SK-N-SH (cell line): ENCODE results near the gene SPSB3. TPM values are rescaled to one million over a fixed set of nuclear protein-coding genes. Genes with fewer than 3 reads are reported as not detected.

ENCODE experiments used
- CTCF ChIA-PET: fragments of 300-600, 350-600 bp; formaldehyde crosslinking; extraction: SDS; loops from one replicate; lab custom pipeline; 2021; lab: Yijun Ruan, JAX
- POLR2A ChIA-PET: fragments of 350-600 bp; sonication (Branson Sonifier 250); formaldehyde crosslinking; extraction: SDS; loops from one replicate; lab custom pipeline; 2020; ENCODE audit warnings: antibody characterized with exemption, inconsistent platforms; lab: Yijun Ruan, JAX
- DNase-seq: peaks from one replicate; pipeline ENCODE4 v3.0.0; 2012
- H2AFZ ChIP-seq: fragments of 200-600 bp; sonication (generic); 2 replicates; pipeline ENCODE4 v1.8.1; 2016; ENCODE audit warnings: antibody characterized with exemption, mild to moderate bottlenecking, low read depth
- H3F3A ChIP-seq: fragments of 200-600 bp; sonication (generic); replicated peaks from 2 replicates; pipeline ENCODE3; 2016; ENCODE audit warnings: antibody characterized with exemption, mild to moderate bottlenecking; ENCODE audit not compliant: insufficient read depth
- H3K27ac ChIP-seq, 2 experiments: fragments of 200-500 bp in 1 of 2; fragments of 200-600 bp in 1 of 2; sonication (Bioruptor generic) in 1 of 2; sonication (generic), shearing (Covaris generic) in 1 of 2; 2 replicates each; pipeline versions ENCODE4 v1.5.1 to v1.6.1; 2014 to 2016; ENCODE audit warnings: low read depth in 2 of 2, inconsistent platforms in 1 of 2, low read length in 1 of 2, mild to moderate bottlenecking in 1 of 2, mixed read lengths in 1 of 2
- H3K27me3 ChIP-seq: fragments of 200-600 bp; sonication (generic), shearing (Covaris generic); 2 replicates; pipeline ENCODE4 v1.6.1; 2016; ENCODE audit warnings: mixed run types; ENCODE audit not compliant: insufficient read depth
- H3K36me3 ChIP-seq, 2 experiments: fragments of 200-500 bp in 1 of 2; fragments of 200-600 bp in 1 of 2; sonication (Bioruptor generic) in 1 of 2; sonication (generic) in 1 of 2; replicated peaks in 1 of 2; 2 replicates each; pipeline versions ENCODE3 to v1.5.1; 2014 to 2016; ENCODE audit warnings: low read length in 1 of 2, mild to moderate bottlenecking in 1 of 2; ENCODE audit not compliant: insufficient read depth in 2 of 2, control insufficient read depth in 1 of 2
- H3K4me1 ChIP-seq, 2 experiments: fragments of 200-500 bp in 1 of 2; fragments of 200-600 bp in 1 of 2; sonication (Bioruptor generic) in 1 of 2; sonication (generic), shearing (Covaris generic) in 1 of 2; 2 replicates each; pipeline versions ENCODE4 v1.5.1 to v1.6.1; 2014 to 2016; ENCODE audit warnings: low read depth in 1 of 2, low read length in 1 of 2, mixed run types in 1 of 2; ENCODE audit not compliant: insufficient read depth in 2 of 2, control insufficient read depth in 1 of 2
- H3K4me2 ChIP-seq: fragments of 200-600 bp; sonication (generic), shearing (Covaris generic); 2 replicates; pipeline ENCODE4 v1.6.1; 2017; ENCODE audit warnings: mixed run types
- H3K4me3 ChIP-seq, 2 experiments: fragments of 200-500 bp in 1 of 2; fragments of 200-600 bp in 1 of 2; sonication (Bioruptor generic) in 1 of 2; sonication (generic), shearing (Covaris generic) in 1 of 2; 2 replicates each; pipeline versions ENCODE4 v1.5.1 to v1.8.1; 2014 to 2016; ENCODE audit warnings: low read depth in 2 of 2, inconsistent platforms in 1 of 2, low read length in 1 of 2, mild to moderate bottlenecking in 1 of 2, mixed read lengths in 1 of 2, moderate library complexity in 1 of 2
- H3K79me2 ChIP-seq: fragments of 200-600 bp; sonication (generic); 2 replicates; pipeline ENCODE4 v1.8.1; 2017; ENCODE audit warnings: mild to moderate bottlenecking; ENCODE audit not compliant: insufficient read depth
- H3K9ac ChIP-seq: fragments of 200-600 bp; sonication (generic); 2 replicates; pipeline ENCODE4 v1.6.1; 2017; ENCODE audit warnings: mixed run types
- H3K9me2 ChIP-seq: fragments of 200-600 bp; sonication (generic); 2 replicates; pipeline ENCODE4 v1.6.1; 2017; ENCODE audit warnings: mixed run types
- H3K9me3 ChIP-seq: fragments of 200-600 bp; sonication (generic); 2 replicates; pipeline ENCODE4 v1.6.1; 2017; ENCODE audit warnings: mixed run types, mild to moderate bottlenecking, moderate library complexity
- H4K20me1 ChIP-seq: fragments of 200-600 bp; sonication (generic); 2 replicates; pipeline ENCODE4 v1.6.1; 2017; ENCODE audit warnings: mild to moderate bottlenecking, mixed run types; ENCODE audit not compliant: insufficient read depth
- ELF1 ChIP-seq: IDR thresholded peaks from 2 replicates; pipeline ENCODE4 v1.4.0; 2012
- EZH2phosphoT487 ChIP-seq: fragments of 200-600 bp; sonication (generic); IDR thresholded peaks from 2 replicates; pipeline ENCODE4 v1.6.1; 2017; ENCODE audit warnings: low read depth, mixed run types, mild to moderate bottlenecking, antibody characterized with exemption, moderate library complexity, borderline replicate concordance
- FOSL2 ChIP-seq: IDR thresholded peaks from 2 replicates; pipeline ENCODE4 v1.4.0; 2012; ENCODE audit warnings: low read depth, mild to moderate bottlenecking, moderate library complexity, borderline replicate concordance
- FOXJ3 ChIP-seq: sonication (generic); formaldehyde crosslinking; IDR thresholded peaks from 2 replicates; pipeline ENCODE4 v1.5.1; 2020; ENCODE audit warnings: mild to moderate bottlenecking, missing genetic modification reagents
- FOXM1 ChIP-seq: IDR thresholded peaks from 2 replicates; pipeline ENCODE4 v1.4.0; 2012; ENCODE audit warnings: low read depth, mild to moderate bottlenecking
- JUND ChIP-seq: IDR thresholded peaks from 2 replicates; pipeline ENCODE4 v1.4.0; 2012
- MEF2A ChIP-seq: IDR thresholded peaks from 2 replicates; pipeline ENCODE4 v1.4.0; 2012; ENCODE audit warnings: low read depth, borderline replicate concordance
- POLR2AphosphoS5 ChIP-seq: IDR thresholded peaks from 2 replicates; pipeline ENCODE4 v1.6.1; 2012; ENCODE audit warnings: low read depth, low read length
- RAD21 ChIP-seq: IDR thresholded peaks from 2 replicates; pipeline ENCODE4 v1.6.1; 2012; ENCODE audit warnings: mild to moderate bottlenecking, low read length
- RFX5 ChIP-seq: IDR thresholded peaks from 2 replicates; pipeline ENCODE4 v1.6.1; 2012; ENCODE audit warnings: mild to moderate bottlenecking, improper control_type of control experiment, low read length
- RXRA ChIP-seq: IDR thresholded peaks from 2 replicates; pipeline ENCODE4 v1.4.0; 2012; ENCODE audit warnings: low read depth, mild to moderate bottlenecking, borderline replicate concordance
- SIN3A ChIP-seq: IDR thresholded peaks from 2 replicates; pipeline ENCODE4 v1.6.1; 2012; ENCODE audit warnings: low read depth, mild to moderate bottlenecking, low read length, moderate library complexity, borderline replicate concordance
- TCF12 ChIP-seq: IDR thresholded peaks from 2 replicates; pipeline ENCODE4 v1.4.0; 2012
- YY1 ChIP-seq: IDR thresholded peaks from 2 replicates; pipeline ENCODE4 v1.4.0; 2012; ENCODE audit warnings: low read depth, mild to moderate bottlenecking
- WGBS: methylation state at CpG from one replicate; pipeline ENCODE4 v1.1.6; 2017; ENCODE audit warnings: low lambda C conversion rate; 5-methylcytosine and 5-hydroxymethylcytosine counted together
- polyA plus RNA-seq, 3 experiments: library from polyadenylated mRNA; depleted of rRNA; stranded (reverse); fragments of >200 nt; gene quantifications; 2 replicates each; pipeline ENCODE4 v1.2.3, GENCODE V29; 2012
- TF ChIP-seq, protein P1 (sequence below): fragments of 150-350 bp; IDR thresholded peaks from 2 replicates; pipeline ENCODE4 v1.6.1; 2016; ENCODE audit warnings: mild to moderate bottlenecking, low read depth, low read length
- TF ChIP-seq, protein P2 (sequence below): IDR thresholded peaks from 2 replicates; pipeline ENCODE4 v1.4.0; 2012; ENCODE audit warnings: low read depth, borderline replicate concordance
- TF ChIP-seq, protein P3 (sequence below): IDR thresholded peaks from 2 replicates; pipeline ENCODE4; 2012
- TF ChIP-seq, protein P4 (sequence below): IDR thresholded peaks from 2 replicates; pipeline ENCODE4 v1.4.0; 2012; ENCODE audit warnings: low read depth

SPSB3 gene
- polyA plus RNA-seq, 1 of the 3 experiments (the other 2 are of a cell fraction) = 40.6 TPM

DNA sequence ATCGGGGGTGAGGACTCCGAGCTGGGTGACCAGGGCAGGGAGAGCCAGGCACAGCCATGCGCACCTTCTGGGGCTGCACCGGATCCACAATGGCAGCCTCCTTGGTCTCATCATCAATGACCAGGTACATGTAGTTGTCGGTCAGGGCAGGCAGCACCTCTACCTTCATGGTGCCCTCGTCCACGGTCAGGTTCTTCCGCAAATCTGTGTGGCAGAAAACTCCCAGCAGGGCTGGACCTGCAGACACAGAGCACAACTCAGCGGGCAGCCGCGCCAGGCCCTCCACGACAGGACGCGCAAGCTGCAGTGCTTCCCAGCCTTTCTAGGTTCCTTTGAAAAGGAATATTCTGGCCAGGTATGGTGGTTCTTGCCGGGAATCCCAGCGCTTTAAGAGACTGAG lies 40.4 kb upstream of the SPSB3 start:
- Histone ChIP-seq H3K9me3 (no peaks in the 10 kb centered on the region), H3K27me3 (no peaks in the 10 kb centered on the region), H3K4me3 (no peak overlapping the region), H3K36me3 (peaks cover 0 to 4% of the 10 kb centered on the region in 2 experiments), H3K4me2 (no peak overlapping the region), H2AFZ (no peak overlapping the region), H4K20me1 (no peaks in the 10 kb centered on the region), H3K4me1 (peaks cover 0 to 8% of the 10 kb centered on the region in 2 experiments; a peak in 1 of 4 replicates), H3K9me2 (no peaks in the 10 kb centered on the region), H3K27ac (no peak overlapping the region), H3K79me2 (peaks cover 37% of the 10 kb centered on the region), H3K9ac (no peak overlapping the region), H3F3A (no peaks in the 10 kb centered on the region)
- 92% methylated on average over 10 of the region's 16 CpGs for WGBS
- CTCF ChIA-PET = interaction anchor here (2.6 kb wide), 1 partner anchor 106 kb away, joined by 7 read pairs; no protein-coding TSS in a partner anchor
- no peak for DNase-seq
- TF ChIP-seq, protein P1, sequence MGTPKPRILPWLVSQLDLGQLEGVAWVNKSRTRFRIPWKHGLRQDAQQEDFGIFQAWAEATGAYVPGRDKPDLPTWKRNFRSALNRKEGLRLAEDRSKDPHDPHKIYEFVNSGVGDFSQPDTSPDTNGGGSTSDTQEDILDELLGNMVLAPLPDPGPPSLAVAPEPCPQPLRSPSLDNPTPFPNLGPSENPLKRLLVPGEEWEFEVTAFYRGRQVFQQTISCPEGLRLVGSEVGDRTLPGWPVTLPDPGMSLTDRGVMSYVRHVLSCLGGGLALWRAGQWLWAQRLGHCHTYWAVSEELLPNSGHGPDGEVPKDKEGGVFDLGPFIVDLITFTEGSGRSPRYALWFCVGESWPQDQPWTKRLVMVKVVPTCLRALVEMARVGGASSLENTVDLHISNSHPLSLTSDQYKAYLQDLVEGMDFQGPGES = no peak
- TF ChIP-seq RAD21 = no peak
- no peak for TF ChIP-seq EZH2phosphoT487
- TF ChIP-seq, protein P2, sequence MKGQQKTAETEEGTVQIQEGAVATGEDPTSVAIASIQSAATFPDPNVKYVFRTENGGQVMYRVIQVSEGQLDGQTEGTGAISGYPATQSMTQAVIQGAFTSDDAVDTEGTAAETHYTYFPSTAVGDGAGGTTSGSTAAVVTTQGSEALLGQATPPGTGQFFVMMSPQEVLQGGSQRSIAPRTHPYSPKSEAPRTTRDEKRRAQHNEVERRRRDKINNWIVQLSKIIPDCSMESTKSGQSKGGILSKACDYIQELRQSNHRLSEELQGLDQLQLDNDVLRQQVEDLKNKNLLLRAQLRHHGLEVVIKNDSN = no peak
- no peak for TF ChIP-seq MEF2A
- TF ChIP-seq RXRA = no peak
- TF ChIP-seq, protein P3, sequence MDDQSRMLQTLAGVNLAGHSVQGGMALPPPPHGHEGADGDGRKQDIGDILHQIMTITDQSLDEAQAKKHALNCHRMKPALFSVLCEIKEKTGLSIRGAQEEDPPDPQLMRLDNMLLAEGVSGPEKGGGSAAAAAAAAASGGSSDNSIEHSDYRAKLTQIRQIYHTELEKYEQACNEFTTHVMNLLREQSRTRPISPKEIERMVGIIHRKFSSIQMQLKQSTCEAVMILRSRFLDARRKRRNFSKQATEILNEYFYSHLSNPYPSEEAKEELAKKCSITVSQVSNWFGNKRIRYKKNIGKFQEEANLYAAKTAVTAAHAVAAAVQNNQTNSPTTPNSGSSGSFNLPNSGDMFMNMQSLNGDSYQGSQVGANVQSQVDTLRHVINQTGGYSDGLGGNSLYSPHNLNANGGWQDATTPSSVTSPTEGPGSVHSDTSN = no peak
- no peak for TF ChIP-seq YY1
- TF ChIP-seq TCF12 = no peak
- no peak for TF ChIP-seq RFX5
- TF ChIP-seq FOSL2 = no peak
- no peak for TF ChIP-seq POLR2AphosphoS5
- TF ChIP-seq SIN3A = no peak
- TF ChIP-seq, protein P4, sequence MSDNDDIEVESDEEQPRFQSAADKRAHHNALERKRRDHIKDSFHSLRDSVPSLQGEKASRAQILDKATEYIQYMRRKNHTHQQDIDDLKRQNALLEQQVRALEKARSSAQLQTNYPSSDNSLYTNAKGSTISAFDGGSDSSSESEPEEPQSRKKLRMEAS = no peak
- TF ChIP-seq ELF1 = no peak
- no peak for TF ChIP-seq FOXM1
- no peak for TF ChIP-seq JUND
- TF ChIP-seq FOXJ3 (CRISPR knock-in tag) = no peak
- POLR2A ChIA-PET = no interaction called here
